Stimulated activated CD8-positive, alpha-beta memory T cell treated with anti-CD3 and anti-CD28 coated beads, Interleukin-12 subunit alpha, Interleukin-12 subunit beta, amount 100 ng/mL, for 24 hours (primary cell): ENCODE results near the gene BSN.

Experiments used
- DNase-seq: peaks from one replicate; pipeline ENCODE4 v3.0.0-alpha.2; 2020; ENCODE audit errors: extremely low read depth

BSN gene, protein sequence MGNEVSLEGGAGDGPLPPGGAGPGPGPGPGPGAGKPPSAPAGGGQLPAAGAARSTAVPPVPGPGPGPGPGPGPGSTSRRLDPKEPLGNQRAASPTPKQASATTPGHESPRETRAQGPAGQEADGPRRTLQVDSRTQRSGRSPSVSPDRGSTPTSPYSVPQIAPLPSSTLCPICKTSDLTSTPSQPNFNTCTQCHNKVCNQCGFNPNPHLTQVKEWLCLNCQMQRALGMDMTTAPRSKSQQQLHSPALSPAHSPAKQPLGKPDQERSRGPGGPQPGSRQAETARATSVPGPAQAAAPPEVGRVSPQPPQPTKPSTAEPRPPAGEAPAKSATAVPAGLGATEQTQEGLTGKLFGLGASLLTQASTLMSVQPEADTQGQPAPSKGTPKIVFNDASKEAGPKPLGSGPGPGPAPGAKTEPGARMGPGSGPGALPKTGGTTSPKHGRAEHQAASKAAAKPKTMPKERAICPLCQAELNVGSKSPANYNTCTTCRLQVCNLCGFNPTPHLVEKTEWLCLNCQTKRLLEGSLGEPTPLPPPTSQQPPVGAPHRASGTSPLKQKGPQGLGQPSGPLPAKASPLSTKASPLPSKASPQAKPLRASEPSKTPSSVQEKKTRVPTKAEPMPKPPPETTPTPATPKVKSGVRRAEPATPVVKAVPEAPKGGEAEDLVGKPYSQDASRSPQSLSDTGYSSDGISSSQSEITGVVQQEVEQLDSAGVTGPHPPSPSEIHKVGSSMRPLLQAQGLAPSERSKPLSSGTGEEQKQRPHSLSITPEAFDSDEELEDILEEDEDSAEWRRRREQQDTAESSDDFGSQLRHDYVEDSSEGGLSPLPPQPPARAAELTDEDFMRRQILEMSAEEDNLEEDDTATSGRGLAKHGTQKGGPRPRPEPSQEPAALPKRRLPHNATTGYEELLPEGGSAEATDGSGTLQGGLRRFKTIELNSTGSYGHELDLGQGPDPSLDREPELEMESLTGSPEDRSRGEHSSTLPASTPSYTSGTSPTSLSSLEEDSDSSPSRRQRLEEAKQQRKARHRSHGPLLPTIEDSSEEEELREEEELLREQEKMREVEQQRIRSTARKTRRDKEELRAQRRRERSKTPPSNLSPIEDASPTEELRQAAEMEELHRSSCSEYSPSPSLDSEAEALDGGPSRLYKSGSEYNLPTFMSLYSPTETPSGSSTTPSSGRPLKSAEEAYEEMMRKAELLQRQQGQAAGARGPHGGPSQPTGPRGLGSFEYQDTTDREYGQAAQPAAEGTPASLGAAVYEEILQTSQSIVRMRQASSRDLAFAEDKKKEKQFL (N-terminal part only)

DNA sequence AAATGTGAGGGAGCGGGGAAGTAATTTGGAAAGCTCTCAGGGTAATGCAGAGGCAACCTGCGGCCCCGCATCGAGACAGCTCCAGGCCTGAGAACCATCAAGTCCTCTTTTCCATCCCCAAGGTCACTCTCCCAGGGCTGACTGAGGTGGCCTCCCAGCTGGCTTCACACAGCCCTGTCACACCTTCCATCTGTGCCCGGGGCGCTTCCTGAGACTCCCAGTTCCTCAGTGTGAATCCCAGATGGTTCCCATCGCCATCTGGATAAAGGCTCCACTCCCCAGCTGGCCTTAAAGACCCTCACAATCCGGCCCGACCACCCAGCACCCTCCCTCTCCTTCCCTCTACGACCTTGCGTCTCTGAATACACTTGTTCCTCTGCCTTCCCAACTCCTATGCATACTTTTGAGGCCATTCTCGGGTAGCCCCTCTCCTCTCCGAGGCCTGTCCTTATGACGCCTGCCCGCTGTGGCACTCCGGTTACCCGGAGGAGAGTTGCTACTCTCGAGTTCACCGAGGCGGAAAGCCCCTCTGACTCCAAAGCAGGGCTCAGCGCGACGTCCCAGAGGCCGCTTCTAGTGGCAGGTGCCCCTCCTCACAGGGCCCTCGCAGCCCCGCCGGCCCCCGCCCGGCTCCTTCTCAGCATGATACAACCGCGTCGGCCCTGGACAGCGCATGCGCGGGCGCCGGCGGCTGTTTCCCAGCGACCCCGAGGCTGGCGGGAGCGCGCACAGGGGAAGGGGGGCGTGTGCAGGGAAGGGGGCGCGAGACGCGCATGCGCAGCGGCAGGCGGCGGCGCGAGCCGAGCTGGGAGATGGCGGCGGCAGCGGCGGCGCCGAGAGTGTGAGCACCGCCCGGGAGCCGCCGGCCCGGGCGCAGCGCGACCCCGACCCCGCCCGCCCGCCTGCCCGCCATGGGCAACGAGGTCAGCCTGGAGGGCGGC is at the start of gene BSN:
Gene BSN, plus strand, starts transcription at position 786 of the 941 bp plus-strand sequence. Its CDS starts 126 bp downstream, at position 912.
- peak; percentile 80 for DNase-seq

DNA sequence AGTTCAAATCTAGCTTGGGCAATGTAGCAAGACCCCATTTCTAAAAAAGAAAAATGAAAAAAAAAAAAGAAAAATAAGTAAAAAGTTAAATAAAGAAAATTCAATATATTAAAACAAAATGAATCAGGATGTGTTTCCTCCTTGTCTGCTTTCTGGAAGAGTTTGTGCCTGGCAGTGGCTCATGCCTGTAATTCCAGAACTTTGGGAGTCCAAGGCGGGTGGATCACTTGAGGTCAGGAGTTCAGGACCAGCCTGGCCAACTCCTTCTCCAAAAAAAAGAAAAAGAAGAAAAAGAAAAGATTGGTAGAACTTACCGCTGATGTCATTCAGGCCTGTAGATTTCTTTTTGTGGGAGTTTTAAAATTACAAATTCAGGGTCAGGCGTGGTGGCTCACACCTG is 47.4 kb upstream of the BSN start:
- DNase-seq = no peak

DNA sequence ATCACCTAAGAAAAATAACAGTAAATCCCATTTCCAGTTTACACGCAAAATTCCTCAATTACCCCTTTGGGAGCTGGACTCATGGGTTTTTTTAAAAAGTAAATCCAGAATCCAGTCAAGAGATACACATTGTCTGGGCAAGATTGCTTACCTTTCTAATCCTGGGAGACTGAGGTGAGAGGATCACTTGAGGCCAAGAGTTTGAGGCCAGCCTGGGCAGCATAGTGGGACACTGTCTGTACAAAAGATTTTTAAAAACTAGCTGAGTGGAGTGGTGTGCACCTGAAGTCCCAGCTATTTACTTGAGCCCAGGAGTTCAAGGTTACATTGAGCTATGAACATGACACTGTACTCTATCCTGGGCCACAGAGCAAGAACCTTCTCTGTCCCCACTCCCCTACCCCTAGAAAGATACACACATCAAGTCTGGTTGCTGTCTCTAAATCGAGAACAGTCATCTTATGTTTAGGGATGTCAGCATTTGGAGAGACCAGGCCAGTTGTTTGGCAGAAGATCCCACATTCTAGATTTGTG is 45.2 kb upstream of the BSN start:
- no peak for DNase-seq

DNA sequence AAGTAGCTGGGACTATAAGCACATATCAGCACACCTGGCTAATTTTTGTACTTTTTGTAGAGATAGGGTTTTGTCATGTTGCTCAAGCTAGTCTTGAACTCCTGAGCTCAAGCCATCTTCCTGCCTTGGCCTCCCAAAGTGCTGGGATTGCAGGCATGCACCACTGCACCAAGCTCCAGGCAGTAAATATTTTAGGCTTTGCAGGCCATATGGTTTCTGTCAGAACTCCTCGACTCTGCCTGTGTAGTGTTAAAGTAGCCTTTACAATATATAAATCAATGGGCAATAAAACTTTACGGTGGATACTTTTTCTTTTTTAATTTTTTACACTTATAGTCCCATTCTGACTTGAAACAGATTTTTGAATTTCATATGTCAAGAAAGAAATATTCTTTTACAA is 42.6 kb upstream of the BSN start:
- no peak for DNase-seq

DNA sequence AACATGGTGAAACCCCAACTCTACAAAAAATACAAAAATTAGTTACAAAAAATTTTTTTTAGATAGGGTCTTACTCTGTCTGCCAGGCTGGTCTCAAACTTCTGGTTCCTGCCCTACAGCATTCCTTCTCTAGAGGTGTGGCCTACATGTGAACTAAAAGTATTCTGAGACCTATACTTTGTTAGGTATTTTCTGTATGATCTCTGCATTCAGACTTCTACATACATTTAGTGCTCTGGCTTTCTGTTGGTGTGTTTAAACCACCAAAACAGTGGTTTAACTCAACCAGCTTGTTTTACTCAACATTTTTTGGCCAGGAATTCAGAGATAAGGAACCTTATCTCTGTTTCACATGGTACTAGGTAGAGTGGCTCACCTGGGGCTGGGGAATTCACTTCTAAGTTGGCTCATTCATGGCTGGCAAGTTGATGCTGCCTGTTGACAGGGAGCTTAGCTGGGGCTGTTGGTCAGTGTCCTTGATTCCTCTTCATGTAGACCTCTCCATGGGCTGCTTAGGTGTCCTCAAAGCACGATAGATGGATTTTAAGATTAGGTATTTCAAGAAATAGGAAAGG is 41.4 kb upstream of the BSN start:
- no peak for DNase-seq

DNA sequence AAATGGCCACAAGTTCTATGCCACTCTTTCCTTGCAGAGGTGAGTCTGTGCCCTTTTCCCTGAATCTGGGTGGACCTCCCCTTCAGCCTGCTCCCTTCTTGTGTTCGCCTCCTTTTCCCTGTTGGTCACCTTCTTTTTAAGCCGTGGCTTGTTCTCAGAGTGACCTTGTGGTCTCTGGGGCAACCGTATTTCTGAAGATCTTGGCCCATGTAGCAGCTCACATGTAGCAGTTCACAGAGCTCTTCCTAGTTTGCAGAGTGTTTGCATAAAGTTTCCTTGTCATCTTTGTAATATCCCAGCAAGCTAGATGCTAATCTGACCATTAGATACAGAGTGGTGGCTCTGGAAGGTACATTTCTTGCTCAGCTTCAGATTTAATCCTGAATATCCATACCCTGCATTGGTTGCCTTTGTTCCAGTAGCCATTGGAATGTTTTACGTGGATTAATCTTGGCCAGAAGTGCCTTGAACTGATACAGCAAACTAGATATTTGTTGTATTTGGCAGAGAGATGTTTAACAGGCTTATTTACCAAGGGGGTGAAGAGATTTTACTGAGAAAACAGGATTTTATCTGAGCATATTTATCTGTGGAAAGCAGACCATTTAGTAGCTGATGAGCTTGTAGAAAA is 40.7 kb upstream of the BSN start:
- DNase-seq = no peak

DNA sequence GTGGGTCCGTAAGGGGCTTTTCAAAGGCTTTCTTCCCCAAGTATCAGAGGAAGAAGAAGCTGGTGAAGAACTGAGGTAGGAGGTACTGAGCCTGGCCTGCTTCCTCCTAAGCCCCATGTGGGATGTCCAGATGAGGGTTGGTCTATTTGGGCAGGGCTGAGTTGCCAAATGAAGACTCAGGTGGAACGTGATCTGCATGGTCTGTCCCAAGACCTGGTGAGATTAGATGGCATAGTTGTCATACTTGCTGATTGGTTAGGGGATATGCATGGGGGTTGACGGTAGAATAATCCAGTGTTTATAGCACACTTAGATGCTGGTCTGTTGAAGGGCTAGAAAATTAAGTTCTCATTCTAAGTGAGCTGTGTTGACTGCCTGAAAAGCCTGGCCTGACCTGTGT is 36.3 kb upstream of the BSN start:
- DNase-seq = no peak

DNA sequence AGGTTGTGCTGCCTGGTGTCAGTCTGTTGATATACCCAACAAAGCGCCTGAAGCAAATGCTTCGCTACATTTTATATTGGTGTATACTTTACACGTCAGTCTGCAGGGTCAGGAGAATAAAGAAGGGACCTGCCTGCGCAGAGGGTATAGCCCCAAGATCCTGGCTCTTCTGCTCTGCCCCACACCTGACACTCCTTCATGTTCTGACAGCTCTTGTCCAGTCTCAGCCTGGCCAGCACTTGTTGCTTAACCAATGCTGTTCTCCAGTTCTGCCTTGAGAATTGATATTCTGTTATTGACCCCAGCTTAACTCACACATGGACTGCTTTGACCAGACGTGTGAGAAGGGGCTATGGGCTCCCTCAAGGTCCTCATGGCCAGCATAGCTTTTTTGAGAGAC is 35.8 kb upstream of the BSN start:
- DNase-seq = no peak

DNA sequence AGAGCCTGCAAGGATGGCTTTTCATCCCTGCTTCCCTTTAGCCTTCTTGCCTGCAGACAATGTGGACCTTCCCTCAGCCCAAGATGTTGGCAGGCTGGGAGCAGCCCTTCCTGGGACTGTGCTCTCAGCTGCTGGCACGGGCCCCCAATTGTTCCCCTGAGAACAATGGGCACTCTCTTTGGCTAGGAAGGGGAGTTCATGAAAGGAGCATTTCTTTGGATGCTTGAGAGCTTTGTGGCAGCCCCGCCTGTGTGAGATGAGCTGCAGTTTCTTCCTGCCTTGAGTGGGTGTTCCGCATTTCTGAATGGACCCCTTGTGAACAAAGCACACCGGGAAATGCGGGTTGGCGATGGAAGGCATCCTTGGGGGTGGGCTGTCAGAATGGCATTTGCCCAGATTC is 35.0 kb upstream of the BSN start:
- DNase-seq = no peak

DNA sequence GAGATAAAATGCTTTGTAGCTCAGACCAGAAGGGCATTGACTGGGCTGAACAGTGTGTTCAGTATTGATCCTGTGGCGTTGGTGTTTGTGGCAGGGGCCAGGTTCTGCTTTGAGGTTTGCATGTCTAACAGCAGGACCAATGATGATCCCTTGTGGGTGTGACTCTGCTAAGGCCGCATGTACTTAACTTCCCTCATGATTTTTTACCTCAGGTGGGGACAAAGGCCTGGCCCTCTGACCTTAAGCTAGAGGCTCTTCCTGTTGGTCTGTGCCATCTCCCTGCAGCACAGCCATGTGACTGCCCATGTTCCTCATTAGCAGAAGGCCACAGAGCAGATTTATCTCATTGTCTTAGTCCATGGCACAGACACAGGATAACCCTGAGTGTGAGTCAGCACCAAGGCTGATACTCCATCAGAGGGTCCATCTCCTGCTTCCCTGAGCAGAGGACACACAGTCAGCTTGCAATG is 34.3 kb upstream of the BSN start:
- DNase-seq = no peak

DNA sequence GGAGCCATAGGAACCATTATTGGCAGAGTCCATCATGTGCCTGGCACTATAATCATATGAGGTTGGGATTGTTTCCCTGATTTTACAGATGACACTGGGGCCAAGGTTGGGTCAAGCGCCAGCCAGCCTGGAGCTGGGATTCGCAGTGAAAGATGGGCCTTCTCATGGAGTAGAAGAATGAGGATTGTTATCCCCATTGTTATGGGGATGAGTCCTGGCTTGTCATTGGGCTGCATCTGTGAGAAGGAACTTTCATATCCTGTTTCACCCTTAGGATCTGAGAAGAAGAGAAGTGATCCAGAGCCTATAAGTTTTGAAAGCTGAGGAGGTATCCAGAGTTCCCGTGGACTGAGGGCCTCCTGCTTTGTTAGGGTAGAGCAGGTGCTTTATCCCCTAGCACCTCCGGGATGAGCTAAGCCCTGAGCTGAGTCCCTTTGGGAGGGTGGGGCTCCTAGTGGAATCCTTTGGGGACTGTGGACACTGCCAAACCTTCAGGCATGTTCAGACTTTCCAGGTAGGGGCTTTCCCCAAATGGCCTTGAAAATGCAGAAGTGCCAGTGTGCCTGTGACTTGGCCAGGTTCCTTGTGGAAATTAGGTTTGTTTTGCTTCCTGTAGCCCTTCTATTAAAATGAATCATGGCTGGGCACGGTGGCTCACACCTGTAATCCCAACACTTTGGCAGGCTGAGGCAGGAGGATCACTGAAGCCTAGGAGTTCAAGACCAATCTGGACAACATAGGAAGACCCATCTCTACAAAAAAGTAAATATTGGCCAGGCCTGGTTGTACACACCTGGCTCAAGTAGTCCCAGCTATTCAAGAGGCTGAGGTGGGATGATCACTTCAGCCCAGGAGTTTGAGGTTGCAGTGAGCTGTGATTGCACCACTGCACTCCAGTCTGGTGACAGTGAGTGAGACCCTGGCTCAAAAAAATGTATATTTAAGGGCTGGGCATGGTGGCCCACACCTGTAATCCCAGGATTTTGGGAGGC is 30.2 kb upstream of the BSN start:
- DNase-seq = no peak

DNA sequence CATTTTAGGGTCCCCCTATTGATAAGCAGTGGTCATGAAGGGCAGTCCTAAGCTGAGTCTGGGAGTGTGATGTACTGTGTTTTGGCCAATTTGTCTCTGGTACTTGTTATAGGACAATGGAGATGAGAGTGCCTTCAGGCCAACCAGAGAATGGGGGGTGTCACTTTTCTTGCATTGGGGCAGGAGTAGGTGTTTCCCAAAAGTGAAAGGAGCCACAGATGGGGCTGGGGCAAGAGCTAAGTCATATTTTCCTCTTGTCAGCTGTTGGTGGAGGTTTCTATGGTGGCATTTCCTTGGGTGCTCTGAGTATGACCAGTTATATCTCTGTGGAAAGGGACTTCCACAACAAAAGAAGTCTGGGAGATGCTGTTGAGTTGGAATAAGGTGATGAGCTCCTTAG is 24.7 kb upstream of the BSN start:
- no peak for DNase-seq

DNA sequence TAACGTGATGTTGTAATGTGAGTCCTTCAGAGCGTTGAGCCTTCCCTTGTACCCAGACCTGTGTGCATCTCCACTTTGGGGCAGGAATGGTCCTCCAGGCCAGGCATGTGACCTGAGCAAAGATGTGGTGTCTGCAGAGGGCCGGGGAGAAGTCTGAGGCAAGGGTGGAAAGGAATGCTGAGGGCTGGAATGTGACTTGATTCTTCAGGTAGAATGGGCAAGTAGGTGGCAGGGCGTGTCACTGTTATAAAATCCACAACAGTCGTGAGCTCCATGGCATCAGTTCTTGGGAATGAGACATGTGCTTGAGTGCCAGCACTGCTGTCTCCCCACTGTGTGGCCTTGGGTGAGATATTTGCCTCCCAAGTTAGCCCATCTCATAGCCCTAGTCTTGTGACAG is 24.0 kb upstream of the BSN start:
- no peak for DNase-seq

DNA sequence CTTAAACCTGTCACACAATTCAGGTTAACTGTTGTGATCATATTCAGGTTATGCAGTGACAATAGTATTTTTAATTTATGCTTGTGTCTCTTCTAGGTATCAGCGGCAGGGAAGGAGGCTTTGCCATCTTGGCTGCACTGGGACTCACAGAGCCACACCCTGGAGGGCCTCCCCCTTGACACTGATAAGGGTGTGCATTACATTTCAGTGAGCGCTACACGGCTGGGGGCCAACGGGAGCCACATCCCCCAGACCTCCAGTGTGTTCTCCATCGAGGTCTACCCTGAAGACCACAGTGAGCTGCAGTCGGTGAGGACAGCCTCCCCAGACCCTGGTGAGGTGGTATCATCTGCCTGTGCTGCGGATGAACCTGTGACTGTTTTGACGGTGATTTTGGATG is 23.6 kb upstream of the BSN start:
- no peak for DNase-seq

DNA sequence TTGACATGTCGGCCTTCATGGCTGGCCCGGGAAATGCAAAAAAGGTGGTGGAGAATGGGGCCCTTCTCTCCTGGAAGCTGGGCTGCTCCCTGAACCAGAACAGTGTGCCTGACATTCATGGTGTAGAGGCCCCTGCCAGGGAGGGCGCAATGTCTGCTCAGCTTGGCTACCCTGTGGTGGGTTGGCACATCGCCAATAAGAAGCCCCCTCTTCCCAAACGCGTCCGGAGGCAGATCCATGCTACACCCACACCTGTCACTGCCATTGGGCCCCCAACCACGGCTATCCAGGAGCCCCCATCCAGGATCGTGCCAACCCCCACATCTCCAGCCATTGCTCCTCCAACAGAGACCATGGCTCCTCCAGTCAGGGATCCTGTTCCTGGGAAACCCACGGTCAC is 23.1 kb upstream of the BSN start:
- DNase-seq = no peak

DNA sequence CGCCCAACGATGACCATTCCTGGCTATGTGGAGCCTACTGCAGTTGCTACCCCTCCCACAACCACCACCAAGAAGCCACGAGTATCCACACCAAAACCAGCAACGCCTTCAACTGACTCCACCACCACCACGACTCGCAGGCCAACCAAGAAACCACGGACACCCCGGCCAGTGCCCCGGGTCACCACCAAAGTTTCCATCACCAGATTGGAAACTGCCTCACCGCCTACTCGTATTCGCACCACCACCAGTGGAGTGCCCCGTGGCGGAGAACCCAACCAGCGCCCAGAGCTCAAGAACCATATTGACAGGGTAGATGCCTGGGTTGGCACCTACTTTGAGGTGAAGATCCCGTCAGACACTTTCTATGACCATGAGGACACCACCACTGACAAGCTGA is 22.6 kb upstream of the BSN start:
- DNase-seq = no peak

DNA sequence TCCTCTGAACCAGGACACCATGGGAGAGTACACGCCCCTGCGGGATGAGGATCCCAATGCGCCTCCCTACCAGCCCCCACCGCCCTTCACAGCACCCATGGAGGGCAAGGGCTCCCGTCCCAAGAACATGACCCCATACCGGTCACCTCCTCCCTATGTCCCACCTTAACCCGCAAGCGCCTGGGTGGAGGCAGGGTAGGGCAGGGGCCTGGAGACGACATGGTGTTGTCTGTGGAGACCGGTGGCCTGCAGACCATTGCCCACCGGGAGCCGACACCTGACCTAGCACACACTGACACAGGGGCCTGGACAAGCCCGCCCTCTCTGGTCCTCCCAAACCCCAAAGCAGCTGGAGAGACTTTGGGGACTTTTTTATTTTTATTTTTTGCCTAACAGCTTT is 21.2 kb upstream of the BSN start:
- no peak for DNase-seq

DNA sequence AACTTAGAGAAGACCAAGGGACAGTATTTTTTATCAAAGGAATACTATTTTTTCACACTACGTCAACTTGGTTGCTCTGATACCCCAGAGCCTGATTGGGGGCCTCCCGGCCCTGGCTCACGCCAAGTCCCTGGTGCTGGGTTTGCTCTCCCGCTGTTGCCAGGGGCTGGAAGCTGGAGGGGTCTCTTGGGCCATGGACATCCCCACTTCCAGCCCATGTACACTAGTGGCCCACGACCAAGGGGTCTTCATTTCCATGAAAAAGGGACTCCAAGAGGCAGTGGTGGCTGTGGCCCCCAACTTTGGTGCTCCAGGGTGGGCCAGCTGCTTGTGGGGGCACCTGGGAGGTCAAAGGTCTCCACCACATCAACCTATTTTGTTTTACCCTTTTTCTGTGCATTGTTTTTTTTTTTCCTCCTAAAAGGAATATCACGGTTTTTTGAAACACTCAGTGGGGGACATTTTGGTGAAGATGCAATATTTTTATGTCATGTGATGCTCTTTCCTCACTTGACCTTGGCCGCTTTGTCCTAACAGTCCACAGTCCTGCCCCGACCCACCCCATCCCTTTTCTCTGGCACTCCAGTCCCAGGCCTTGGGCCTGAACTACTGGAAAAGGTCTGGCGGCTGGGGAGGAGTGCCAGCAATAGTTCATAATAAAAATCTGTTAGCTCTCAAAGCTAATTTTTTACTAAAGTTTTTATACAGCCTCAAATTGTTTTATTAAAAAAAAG is 20.3 kb upstream of the BSN start:
- DNase-seq = no peak
